Measurements from ENCODE around the gene KIRREL2. TPM values are rescaled to one million over a fixed set of nuclear protein-coding genes. Genes with fewer than 3 reads are reported as not detected.
"Not testable (repeated sequence)": the region's sequence is repeated elsewhere in the genome, so short reads cannot be mapped to it uniquely, and the experiment has no call there.

Gene KIRREL2
- total and polyA plus RNA-seq, 2 of the 8 experiments (the other 6 are each of a cell fraction or from before 2014, with no cell fraction given), result 2.4 to 4.6 TPM

DNA sequence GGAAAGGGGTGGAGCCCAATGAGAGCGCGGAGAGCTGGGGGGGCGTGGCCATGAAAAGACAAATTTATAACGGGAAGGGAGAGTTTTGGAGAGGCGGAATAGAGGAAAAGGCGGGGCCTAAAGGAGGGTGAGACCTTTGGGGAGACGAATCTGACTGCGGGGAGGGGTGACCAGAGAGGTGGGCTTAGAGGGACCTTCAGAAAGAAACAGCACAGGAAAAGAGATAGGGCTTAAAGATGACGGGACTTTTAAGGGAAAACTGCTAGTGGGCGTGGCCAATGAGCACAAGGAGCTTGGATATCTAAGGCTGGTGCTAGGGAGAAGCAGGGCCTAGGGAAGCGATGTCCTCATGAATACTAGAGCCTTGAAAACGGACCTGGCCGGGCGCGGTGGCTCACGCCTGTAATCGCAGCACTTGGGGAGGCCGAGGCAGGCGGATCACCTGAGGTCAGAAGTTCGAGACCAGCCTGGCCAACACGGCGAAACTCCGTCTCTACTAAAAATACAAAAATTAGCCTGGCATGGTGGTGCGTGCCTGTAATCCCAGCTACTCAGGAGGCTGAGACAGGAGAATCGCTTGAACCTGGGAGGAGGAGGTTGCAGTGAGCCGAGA is 13.5 kb downstream of the KIRREL2 start:
- H2BK20ac ChIP-seq (ENCODE audit: low read length); H4K91ac ChIP-seq (replicated peaks; ENCODE audit: insufficient read length, low read length); H3K56ac ChIP-seq (replicated peaks; ENCODE audit: insufficient read length, low read depth, low read length); H3K18ac ChIP-seq (ENCODE audit: extremely low read depth, low read length); H3K36me3 ChIP-seq (ENCODE audit: control insufficient read depth in 2 of 4, insufficient read depth in 4 of 4, low read length in 3 of 4); H2BK120ac ChIP-seq (replicated peaks; ENCODE audit: low read depth, low read length); H2AFZ ChIP-seq (ENCODE audit: low read length); H3K23ac ChIP-seq (ENCODE audit: insufficient read length); H2BK12ac ChIP-seq (ENCODE audit: low read depth, low read length); H3K9me3 ChIP-seq (ENCODE audit: insufficient read depth in 2 of 2, low read depth in 1 of 2, low read length in 1 of 2); H3K9ac ChIP-seq (replicated peaks in 1 of 4; ENCODE audit: extremely low read depth in 1 of 4, low read depth in 3 of 4, low read length in 3 of 4); H4K8ac ChIP-seq (ENCODE audit: extremely low read depth, insufficient read depth, low read length); H2BK5ac ChIP-seq (ENCODE audit: low read depth, low read length); H3K14ac ChIP-seq (ENCODE audit: insufficient read length); H4K20me1 ChIP-seq (replicated peaks in 1 of 2; ENCODE audit: control insufficient read depth in 1 of 2, insufficient read depth in 2 of 2, low read length in 2 of 2); H2AK5ac ChIP-seq (ENCODE audit: low read depth, low read length); H2BK15ac ChIP-seq (ENCODE audit: low read length); H3K4ac ChIP-seq (replicated peaks; ENCODE audit: insufficient read length, low read depth, low read length); H3K79me2 ChIP-seq (ENCODE audit: control insufficient read depth in 1 of 2, insufficient read depth in 2 of 2, low read length in 2 of 2); H4K5ac ChIP-seq (ENCODE audit: insufficient read length, low read depth, low read length); H3K79me1 ChIP-seq (ENCODE audit: low read depth, low read length); H3K27ac ChIP-seq (ENCODE audit: low read depth, low read length); H3K23me2 ChIP-seq (ENCODE audit: low read depth, low read length): not testable (repeated sequence)
- DNase-seq (ENCODE audit: low read depth in 1 of 2, low spot score in 2 of 2), result peak; percentile 81 to 94
- WGBS, 2 experiments (ENCODE audit: extremely low coverage in 1 of 2, insufficient coverage in 1 of 2, insufficient read length in 1 of 2, insufficient replicate concordance in 2 of 2, low coverage in 1 of 2, low lambda C conversion rate in 2 of 2, missing lambda C conversion rate in 1 of 2), result 41% methylated on average over 25 of the region's 26 CpGs; no CpG with 5 or more reads in 1 of the 2 experiments
- CTCF ChIA-PET (ENCODE audit: partially characterized antibody), result interaction anchor here (0.9 to 3.2 kb wide), 14 partner anchors 9 to 375 kb away, joined by 3 to 15 read pairs (median 3); no protein-coding TSS in a partner anchor
- peak; percentile 91 for FAIRE-seq
- H3K27me3 ChIP-seq (replicated peaks in 1 of 4; ENCODE audit: control insufficient read depth in 3 of 4, extremely low read depth in 1 of 4, insufficient read depth in 3 of 4, low read length in 3 of 4), result peaks cover 3 to 12% (median 9%) of the 10 kb centered on the region in 4 experiments
- peak; percentile 7 for TF ChIP-seq ASH2L (IDR thresholded peaks at IDR 0.05; ENCODE audit: low read length)
- H3K4me2 ChIP-seq (ENCODE audit: insufficient read depth in 1 of 2, low read depth in 2 of 2, low read length in 2 of 2), result peak overlapping the region; percentile 93 to 96
- peak overlapping the region; percentile 38 to 64 (median 52); a peak in 5 of 8 replicates for H3K4me3 ChIP-seq (ENCODE audit: extremely low read depth in 1 of 4, insufficient read depth in 2 of 4, low read depth in 3 of 4, low read length in 4 of 4)
- POLR2A ChIA-PET (ENCODE audit: partially characterized antibody), result interaction anchor here (0.7 to 2.7 kb wide), 17 partner anchors 9 to 361 kb away, joined by 3 to 20 read pairs (median 3); partner anchors contain the start of genes KIRREL2, LIN37, NFKBID and PSENEN
- H3K4me1 ChIP-seq (replicated peaks in 1 of 4; ENCODE audit: control insufficient read depth in 3 of 4, insufficient read depth in 4 of 4, low read length in 3 of 4), result peaks cover 0 to 12% (median 8%) of the 10 kb centered on the region in 4 experiments; a peak in 5 of 7 replicates

All from H1 (cell line).